Thoracic aorta (tissue), 2 donors: ENCODE data around the gene IL17C. TPM values are rescaled to one million over a fixed set of nuclear protein-coding genes. Genes with fewer than 3 reads are reported as not detected.

Source experiments
- ATAC-seq: fragments of 150-250 bp; one replicate; pipeline ENCODE4 v1.8.0; 2017; ENCODE audit warnings: low read depth; ENCODE audit not compliant: insufficient number of reproducible peaks, low FRiP score
- DNase-seq: peaks from one replicate; pipeline ENCODE4 v3.0.0-alpha.2; 2020; ENCODE audit warnings: low spot score
- H3K27ac ChIP-seq, 2 donors: fragments of 200-600 bp; sonication (generic); 1 replicate in 1 of 2; 2 replicates in 1 of 2; pipeline ENCODE4 v1.5.1; 2016; ENCODE audit warnings: mild to moderate bottlenecking in 2 of 2, moderate library complexity in 2 of 2
- H3K27me3 ChIP-seq: fragments of 200-600 bp; sonication (generic); replicated peaks from 2 replicates; pipeline ENCODE4 v1.6.0; 2016; ENCODE audit warnings: mild to moderate bottlenecking; ENCODE audit not compliant: insufficient read depth
- H3K36me3 ChIP-seq: fragments of 200-600 bp; sonication (generic); one replicate; pipeline ENCODE4 v1.5.1; 2016
- H3K4me1 ChIP-seq, 2 donors: fragments of 200-600 bp; sonication (generic); 1 replicate in 1 of 2; 2 replicates in 1 of 2; pipeline versions ENCODE4 v1.5.1 to v1.6.0; 2016; ENCODE audit warnings: low read depth in 2 of 2, mild to moderate bottlenecking in 1 of 2; ENCODE audit not compliant: control insufficient read depth in 1 of 2
- H3K4me3 ChIP-seq: fragments of 200-600 bp; sonication (generic); 2 replicates; pipeline ENCODE4 v1.5.1; 2016; ENCODE audit warnings: mild to moderate bottlenecking
- H3K9me3 ChIP-seq: fragments of 200-600 bp; sonication (generic); 2 replicates; pipeline ENCODE4 v1.5.1; 2016
- total RNA-seq, 2 donors: library from RNA; depleted of rRNA; stranded (reverse); fragments of >200 nt; gene quantifications; one replicate each; pipeline versions ENCODE4 v1.1.0 to v1.2.3, GENCODE V29; 2016
- TF ChIP-seq, protein P1 (sequence below): fragments of 200-600 bp; sonication (generic); IDR thresholded peaks from one replicate; pipeline ENCODE4 v1.5.1; 2019; ENCODE audit warnings: antibody characterized with exemption

Gene IL17C
- total RNA-seq, 2 donors from 2014 or later = 0.92 TPM; not detected in 1

DNA sequence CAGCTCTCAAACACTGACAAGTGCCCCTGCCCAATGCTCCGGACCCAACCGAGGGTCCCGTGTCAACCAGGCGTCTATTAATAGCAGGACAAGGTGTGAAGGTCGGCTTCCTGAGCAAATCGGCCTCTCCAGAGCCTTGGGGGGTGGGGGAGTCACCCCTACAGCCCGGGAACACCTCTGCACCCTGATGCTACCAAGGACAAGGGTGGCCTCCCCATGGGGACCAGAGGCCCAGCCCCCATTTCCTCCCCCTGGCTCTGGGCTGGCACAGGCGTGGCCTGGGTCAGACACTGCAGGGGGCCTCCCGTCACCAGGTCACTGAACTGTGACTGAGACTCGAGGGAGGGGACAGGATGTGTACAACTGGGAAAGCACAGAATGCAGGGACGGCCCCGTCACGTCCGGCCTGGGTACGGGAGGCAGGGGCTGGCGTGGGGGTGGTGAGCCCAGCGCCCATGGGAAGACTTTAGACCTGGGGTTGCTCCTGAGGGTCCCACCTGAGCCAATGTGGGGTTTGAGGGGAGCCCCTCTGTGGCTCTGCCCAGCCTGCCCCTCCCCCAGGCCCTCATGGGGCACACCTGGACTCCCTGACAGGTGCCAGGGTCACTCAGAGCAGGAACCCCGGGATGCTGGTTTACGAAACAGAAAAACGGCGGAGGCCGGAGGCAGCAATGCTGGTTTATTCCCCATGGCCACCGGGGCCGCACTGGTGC, 13.1 kb downstream of the IL17C start:
- ATAC-seq (no peak), DNase-seq (no peak)
- no peaks in the 10 kb centered on the region for H3K9me3 ChIP-seq
- H3K27ac ChIP-seq = peak overlapping the region in 1 of 2 donors; percentile 39
- H3K27me3 ChIP-seq = no peaks in the 10 kb centered on the region
- H3K36me3 ChIP-seq = peaks cover 17% of the 10 kb centered on the region
- peaks cover 7 to 15% of the 10 kb centered on the region in 2 donors for H3K4me1 ChIP-seq
- peak overlapping the region; percentile 74 for H3K4me3 ChIP-seq
- TF ChIP-seq, protein P1, sequence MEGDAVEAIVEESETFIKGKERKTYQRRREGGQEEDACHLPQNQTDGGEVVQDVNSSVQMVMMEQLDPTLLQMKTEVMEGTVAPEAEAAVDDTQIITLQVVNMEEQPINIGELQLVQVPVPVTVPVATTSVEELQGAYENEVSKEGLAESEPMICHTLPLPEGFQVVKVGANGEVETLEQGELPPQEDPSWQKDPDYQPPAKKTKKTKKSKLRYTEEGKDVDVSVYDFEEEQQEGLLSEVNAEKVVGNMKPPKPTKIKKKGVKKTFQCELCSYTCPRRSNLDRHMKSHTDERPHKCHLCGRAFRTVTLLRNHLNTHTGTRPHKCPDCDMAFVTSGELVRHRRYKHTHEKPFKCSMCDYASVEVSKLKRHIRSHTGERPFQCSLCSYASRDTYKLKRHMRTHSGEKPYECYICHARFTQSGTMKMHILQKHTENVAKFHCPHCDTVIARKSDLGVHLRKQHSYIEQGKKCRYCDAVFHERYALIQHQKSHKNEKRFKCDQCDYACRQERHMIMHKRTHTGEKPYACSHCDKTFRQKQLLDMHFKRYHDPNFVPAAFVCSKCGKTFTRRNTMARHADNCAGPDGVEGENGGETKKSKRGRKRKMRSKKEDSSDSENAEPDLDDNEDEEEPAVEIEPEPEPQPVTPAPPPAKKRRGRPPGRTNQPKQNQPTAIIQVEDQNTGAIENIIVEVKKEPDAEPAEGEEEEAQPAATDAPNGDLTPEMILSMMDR = no peak

DNA sequence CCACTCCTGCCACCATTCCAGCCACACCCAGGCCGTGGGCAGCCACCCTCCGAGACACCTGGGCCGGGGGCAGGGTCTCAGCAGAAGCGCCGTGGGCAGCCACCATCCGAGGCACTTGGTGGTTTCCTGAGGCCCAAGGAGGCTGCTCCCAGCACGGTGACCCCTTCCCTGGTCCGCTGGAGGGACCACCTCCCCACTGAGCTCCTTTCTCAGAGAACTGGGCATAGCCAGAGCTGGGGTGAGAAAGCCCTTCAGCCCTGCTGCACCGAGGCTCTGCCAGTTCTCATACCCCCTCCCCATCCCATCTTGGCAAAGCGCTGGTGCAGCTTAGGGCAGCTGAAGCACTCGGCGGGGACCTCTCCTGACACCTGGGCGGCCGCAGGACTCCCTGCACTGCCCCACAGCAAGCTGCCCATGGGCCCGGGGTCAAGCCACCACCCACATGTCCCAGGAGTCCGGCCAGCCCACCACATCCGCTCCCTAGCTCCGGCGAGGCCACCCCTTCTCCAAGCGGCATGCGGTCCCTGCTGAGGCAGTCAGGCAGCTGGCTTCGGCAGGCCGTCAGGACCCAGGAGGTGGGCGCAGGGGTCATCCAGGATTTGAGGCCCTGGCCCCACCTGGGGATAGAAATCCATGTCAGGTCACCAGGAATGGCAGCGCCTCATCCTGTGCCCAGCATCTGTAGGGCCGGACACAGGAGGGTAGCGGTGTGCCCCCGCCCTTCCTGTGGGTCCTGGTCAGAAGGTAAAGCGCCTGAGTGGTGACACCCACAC, 13.8 kb downstream of the IL17C start:
- TF ChIP-seq, protein P1 = no peak
- Histone ChIP-seq H3K4me3 (no peak overlapping the region), H3K9me3 (no peaks in the 10 kb centered on the region), H3K27me3 (no peaks in the 10 kb centered on the region), H3K36me3 (peaks cover 18% of the 10 kb centered on the region), H3K4me1 (peaks cover 7 to 15% of the 10 kb centered on the region in 2 donors), H3K27ac (no peak overlapping the region)
- ATAC-seq = no peak
- DNase-seq = no peak

DNA sequence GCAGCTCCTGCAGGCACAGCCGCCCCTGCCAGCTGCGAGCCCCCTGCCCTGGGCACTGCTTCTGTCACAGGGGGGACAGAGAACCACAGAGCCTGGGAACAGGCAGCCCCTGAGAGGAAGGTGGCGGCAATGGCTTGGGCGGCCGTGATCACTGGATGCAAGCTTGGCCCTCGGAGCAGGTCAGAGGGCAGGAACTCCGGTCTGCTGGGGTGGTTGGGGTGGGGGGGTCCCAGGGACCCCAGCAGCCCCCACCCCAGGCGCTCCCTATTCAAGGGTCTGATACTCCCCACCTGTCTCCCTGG, 14.3 kb downstream of the IL17C start:
- ATAC-seq (no peak), DNase-seq (no peak)
- Histone ChIP-seq H3K4me3 (no peak overlapping the region), H3K9me3 (no peaks in the 10 kb centered on the region), H3K27me3 (no peaks in the 10 kb centered on the region), H3K36me3 (peaks cover 19% of the 10 kb centered on the region), H3K4me1 (peaks cover 7 to 15% of the 10 kb centered on the region in 2 donors), H3K27ac (no peak overlapping the region)
- TF ChIP-seq, protein P1 = no peak

DNA sequence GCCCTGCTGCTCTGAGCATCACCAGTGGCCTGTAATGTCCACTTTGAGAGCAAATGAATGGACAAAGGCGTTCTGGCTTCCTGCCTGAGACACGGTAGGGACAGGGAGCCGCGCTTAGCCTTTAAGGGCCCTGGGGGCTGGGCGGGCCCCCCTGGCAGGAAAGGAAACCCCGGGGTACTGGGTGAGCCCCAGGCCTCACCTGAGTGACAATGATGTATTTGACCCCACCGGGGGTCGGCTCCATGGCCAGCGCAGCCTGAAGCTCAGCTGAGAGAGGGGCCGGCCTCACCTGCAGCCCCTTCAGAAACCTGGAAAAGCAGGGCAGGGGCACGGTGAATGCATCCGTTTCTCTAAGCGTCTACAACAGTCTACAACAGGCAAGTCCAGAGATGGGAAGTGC, 14.7 kb downstream of the IL17C start:
- Histone ChIP-seq H3K9me3 (no peaks in the 10 kb centered on the region), H3K27ac (no peak overlapping the region), H3K4me1 (peaks cover 7 to 15% of the 10 kb centered on the region in 2 donors), H3K27me3 (no peaks in the 10 kb centered on the region), H3K36me3 (peaks cover 19% of the 10 kb centered on the region), H3K4me3 (no peak overlapping the region)
- DNase-seq = no peak
- no peak for ATAC-seq
- TF ChIP-seq, protein P1 = no peak

DNA sequence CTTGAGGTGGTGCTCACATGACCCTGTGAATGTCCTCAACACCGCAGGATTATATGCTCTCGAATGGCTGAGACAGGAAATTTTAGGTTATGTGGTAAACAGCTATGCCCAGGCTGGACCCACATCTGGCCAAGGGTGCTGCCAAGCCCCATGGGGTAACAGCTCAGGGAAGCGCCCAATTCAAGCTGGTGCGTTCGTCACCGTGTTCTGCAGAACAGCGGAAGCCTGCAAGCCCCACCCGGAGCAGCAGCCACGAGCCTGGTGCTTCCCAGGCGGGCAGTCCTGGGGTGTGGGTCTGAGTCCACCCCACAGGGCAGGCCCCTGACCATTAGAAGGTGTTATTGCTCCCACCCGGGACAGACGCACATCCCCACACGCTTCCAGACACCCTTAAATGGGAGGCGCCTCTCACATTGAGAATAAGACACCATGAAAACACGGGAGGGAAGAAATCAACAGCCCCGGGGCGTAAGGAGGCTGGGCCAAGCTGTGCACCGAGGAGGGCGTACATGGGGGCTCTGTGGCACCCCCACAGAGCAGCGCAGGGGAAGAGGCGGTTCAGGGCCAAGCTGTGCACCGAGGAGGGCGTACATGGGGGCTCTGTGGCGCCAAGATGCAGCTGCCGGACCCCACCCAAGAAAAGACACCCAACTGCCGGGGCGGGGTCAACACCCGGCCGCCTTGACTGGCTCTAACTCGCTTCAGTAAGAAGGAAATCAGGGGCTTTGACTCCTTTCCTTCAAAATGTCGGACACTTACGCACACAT, 15.4 kb downstream of the IL17C start:
- DNase-seq (no peak), ATAC-seq (no peak)
- TF ChIP-seq, protein P1 = no peak
- Histone ChIP-seq H3K4me1 (peaks cover 7 to 15% of the 10 kb centered on the region in 2 donors), H3K27ac (no peak overlapping the region), H3K9me3 (no peaks in the 10 kb centered on the region), H3K36me3 (peaks cover 19% of the 10 kb centered on the region), H3K27me3 (no peaks in the 10 kb centered on the region), H3K4me3 (no peak overlapping the region)
